H54 (cell line): ENCODE measurements around the gene DPP6.

Experiments
- DNase-seq: peaks from one replicate; pipeline ENCODE4 v3.0.0; 2011; ENCODE audit warnings: low spot score, mixed read lengths; ENCODE audit not compliant: insufficient read length
- FAIRE-seq: peaks from 3 replicates; lab custom pipeline; 2011; peaks lifted over from hg19 to GRCh38; lab: Jason Lieb, UNC
- POLR2A ChIP-seq: IDR thresholded peaks from 2 replicates; pipeline ENCODE4 v1.6.1; 2011; ENCODE audit warnings: low read depth, mild to moderate bottlenecking, low read length

Gene DPP6

DNA sequence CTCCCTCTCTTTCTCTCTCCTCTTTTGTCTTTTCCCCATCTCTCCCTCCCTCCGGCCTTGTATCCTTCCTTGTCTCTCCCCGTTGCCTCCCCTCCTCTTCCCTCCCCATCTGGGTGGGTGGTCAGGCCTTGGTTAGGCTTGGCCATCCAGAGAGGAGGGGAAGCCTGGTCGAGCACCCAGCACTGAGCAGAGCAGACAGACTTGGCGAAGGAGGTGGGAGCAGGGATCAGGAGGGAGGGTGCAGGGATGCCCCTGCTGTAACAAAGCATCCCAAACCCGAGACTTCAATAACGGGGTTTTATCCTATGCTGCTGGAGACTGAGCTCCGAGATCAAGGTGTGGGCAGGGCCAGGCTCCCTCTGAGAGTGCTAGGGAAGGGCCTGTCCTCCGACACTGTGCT, 853.4 kb downstream of the DPP6 start:
- no peak for TF ChIP-seq POLR2A
- FAIRE-seq = no peak
- no peak for DNase-seq

DNA sequence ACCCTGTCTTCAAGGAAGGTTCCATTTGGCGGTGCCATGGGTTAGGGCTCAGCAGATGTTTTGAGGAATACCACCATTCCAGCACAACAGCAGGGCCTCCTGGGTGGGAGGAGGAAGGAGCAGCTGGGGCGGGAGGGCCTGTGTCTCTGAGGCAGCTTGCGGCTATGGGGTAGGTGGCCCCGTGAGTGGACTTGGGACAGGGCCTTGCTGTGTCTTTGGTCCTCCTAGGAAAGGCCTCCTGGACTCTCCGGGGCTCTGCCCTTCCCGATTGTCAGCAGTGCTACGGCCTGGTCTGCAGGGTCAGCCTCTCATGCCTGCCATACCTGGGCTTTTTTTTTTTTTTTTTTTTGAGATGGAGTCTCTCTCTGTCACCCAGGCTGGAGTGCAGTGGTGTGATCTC, 854.0 kb downstream of the DPP6 start:
- no peak for TF ChIP-seq POLR2A
- FAIRE-seq (no peak), DNase-seq (no peak)

- TF ChIP-seq POLR2A = no peak
- DNase-seq (no peak), FAIRE-seq (no peak)
Observed at GRCh38 chr7:154906736-154907355, 854.6 kb downstream of the DPP6 start.

GRCh38 chr7:154907651-154908620, 855.7 kb downstream of the DPP6 start:
- FAIRE-seq (no peak), DNase-seq (no peak)
- no peak for TF ChIP-seq POLR2A

DNA sequence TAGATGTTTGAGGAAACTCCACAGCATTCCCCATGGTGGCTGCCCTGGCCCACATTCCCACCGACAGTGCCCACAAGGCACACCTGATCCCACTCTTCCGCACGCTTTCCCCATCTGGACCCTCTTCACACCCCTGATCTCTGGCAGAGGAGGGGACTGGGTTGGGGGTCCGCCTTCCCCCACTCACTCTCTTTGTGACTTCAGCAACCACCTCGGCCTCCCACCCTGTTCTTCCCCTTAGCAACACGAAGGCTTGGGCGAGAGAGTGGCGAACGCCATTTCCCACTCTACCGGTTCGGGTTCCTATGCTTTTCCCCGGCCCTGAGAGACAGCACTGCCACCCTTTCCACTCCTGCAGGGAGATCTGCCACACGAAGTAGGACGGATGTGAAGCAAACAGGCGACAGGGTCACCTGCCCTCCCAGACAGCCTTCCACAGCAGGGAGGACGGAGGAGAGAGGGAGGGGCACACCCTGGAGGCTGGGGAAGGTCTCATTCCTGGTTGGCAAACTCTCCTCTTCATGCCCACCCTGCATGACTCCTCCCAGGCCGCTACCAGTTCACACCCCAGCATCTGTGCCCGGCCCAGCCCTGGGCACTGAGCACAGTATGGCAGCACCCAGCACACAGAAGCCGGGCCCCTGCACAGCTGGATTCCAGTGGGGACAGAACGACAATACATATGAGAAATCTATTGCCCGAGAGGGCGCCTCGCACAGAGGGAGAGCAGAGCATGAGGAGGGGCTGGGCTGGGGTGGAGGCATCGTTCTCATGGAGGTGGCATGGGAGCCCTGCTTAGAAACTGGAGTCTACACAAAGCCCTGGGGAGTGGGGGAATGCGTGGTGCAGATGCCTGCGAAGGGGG, 857.3 kb downstream of the DPP6 start:
- no peak for DNase-seq
- TF ChIP-seq POLR2A = no peak
- FAIRE-seq = no peak

GRCh38 chr7:154910125-154910524, 857.9 kb downstream of the DPP6 start:
- DNase-seq = no peak
- TF ChIP-seq POLR2A = no peak
- no peak for FAIRE-seq

DNA sequence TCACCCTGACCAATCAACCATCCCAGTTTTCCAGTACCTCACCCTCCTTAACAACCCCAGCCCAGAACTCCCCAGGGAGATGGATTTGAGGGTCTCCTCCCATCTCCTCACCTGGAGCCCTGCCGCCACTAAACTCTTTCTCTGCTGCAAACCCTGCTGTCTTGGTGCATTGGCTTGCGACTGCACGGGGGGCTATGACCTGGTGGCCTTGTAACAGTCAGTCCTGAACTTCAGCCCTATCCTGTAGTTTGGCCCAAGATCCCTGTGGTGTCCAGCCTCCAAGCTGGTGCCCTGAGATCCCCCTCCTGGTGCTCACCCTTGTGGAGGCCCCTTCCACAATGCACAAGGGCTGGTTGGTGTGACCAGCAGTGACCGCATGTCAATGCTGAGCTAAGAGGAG, 858.8 kb downstream of the DPP6 start:
- no peak for TF ChIP-seq POLR2A
- FAIRE-seq (no peak), DNase-seq (no peak)

- DNase-seq (no peak), FAIRE-seq (no peak)
- no peak for TF ChIP-seq POLR2A
Observed at GRCh38 chr7:154911411-154911810, 859.2 kb downstream of the DPP6 start.

- no peak for FAIRE-seq
- no peak for TF ChIP-seq POLR2A
- no peak for DNase-seq
Observed at GRCh38 chr7:154911862-154912455, 859.8 kb downstream of the DPP6 start.

DNA sequence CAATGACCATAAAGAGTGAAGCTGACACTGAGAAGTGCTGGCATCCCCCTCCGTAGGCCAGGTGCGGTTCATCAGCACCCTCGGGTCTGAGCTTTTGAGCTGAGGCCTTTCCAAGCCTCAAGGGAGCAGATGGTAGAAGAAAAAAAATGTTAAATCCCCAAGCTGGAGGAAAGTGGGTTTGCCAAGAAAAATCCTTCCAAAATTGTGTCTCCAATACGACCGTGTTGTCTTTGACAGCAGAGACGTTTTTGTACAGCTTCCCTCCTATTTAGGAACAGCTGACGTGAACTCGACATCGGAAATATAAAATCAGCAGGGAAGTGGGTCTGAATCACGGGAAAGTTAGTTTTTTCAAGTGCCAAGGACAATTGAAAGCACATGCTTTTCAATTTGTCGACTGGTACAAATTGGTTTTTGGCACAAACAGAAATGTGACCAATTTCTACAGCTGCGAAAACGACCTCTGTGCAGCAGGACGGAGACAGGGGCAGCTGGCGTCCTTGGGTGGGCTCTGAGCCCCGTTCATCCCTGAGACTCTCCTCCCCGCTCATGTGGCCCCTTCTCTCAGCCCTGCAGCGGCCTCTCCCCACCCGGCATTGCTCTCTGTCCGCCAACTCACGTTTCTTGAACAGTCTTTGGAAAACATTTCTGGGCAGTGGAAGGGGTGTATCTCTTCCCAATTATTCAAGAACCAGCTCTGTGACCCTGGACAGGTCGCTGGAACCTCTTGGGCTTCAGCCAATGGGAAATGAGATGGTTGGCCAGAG, 860.9 kb downstream of the DPP6 start:
- no peak for TF ChIP-seq POLR2A
- FAIRE-seq (no peak), DNase-seq (no peak)

- DNase-seq (peak; percentile 82), FAIRE-seq (no peak)
- no peak for TF ChIP-seq POLR2A
Observed at GRCh38 chr7:154913638-154914307, 861.6 kb downstream of the DPP6 start.

GRCh38 chr7:154914308-154914995, 862.3 kb downstream of the DPP6 start:
- DNase-seq (no peak), FAIRE-seq (no peak)
- TF ChIP-seq POLR2A = no peak

GRCh38 chr7:154914996-154915380, 862.8 kb downstream of the DPP6 start:
- DNase-seq (no peak), FAIRE-seq (no peak)
- no peak for TF ChIP-seq POLR2A
